Stimulated activated CD4-positive, alpha-beta T cell treated with anti-CD3 and anti-CD28 coated beads, TNF-alpha, amount 100 ng/mL, for 1 hour (primary cell): ENCODE results near the gene ESR1.

Source experiments
- DNase-seq, 3 donors: peaks; one replicate each; pipeline ENCODE4 v3.0.0-alpha.2; 2020; ENCODE audit warnings: low read depth in 3 of 3, low spot score in 1 of 3

Gene ESR1

DNA sequence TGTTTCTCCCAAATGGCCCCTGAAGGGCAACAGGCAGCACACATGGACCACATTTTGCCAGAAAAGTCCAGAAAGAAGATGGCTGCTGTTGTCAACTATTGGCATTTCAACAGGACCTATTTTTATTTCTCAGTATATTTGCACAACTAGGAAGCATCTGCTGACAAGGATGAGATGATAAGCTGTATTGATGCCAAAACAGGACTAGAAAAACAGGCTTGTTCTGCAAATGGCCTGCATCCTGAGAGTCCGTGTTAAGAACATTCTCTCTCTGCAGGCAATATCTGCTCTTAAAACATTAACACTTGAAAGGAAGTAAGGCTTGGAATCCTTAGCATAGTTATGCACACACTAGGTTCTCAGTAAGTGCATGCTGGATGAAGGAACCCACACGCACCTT, 283.7 kb downstream of the ESR1 start:
- DNase-seq, result no peak

DNA sequence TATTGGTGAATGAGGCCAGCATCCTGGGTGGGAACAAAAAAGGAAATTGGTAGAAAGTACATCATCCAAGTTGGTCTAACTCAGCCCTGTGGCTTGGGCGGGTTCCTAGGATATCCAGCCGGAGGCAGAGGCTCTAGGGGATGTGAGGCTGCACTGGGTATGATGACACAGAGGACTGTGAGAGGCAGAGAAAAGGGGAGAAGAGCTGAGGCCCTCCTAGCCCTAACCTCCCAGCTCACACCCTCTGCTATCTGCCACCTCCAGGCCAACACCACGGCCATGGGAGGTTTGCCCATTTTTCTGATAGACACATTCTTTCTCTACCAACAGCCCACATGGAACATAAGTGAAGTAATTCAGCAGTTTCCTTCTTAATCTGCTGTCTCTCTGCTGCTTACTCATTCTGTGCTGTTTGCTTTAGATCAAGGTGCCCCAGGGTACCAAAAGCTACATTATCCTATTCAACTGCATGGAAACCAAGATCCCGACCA, 284.4 kb downstream of the ESR1 start:
- no peak for DNase-seq

DNA sequence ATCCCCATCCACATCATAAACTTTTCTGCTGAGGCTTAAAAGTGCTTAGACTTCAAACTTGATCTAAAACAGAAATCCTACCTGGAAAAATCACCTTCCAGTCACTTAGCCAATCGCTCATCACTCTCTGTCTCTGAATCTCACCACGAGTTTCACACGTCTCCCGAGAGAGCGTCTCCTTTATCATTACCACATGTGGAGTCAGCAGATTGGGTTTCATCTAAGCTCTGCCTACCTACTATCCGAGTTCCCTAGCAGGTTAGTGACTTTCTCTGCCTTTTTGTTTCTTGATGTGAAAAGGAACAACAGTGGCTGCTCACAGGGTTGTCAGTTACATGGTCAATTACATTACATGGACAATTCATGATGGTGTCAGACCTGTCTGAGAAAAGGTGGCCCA, 286.2 kb downstream of the ESR1 start:
- no peak for DNase-seq

DNA sequence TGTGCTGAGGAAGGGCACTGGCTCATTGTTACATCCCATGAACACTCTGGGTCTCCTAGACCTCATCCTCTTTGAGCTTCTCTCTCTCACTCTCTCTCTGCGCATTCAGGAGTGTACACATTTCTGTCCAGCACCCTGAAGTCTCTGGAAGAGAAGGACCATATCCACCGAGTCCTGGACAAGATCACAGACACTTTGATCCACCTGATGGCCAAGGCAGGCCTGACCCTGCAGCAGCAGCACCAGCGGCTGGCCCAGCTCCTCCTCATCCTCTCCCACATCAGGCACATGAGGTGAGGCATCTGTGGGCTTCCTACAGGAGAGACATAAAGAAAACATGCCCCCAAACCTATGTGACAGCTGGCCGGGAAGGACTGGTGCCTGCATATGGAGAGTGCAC, 286.8 kb downstream of the ESR1 start:
- DNase-seq, result no peak

DNA sequence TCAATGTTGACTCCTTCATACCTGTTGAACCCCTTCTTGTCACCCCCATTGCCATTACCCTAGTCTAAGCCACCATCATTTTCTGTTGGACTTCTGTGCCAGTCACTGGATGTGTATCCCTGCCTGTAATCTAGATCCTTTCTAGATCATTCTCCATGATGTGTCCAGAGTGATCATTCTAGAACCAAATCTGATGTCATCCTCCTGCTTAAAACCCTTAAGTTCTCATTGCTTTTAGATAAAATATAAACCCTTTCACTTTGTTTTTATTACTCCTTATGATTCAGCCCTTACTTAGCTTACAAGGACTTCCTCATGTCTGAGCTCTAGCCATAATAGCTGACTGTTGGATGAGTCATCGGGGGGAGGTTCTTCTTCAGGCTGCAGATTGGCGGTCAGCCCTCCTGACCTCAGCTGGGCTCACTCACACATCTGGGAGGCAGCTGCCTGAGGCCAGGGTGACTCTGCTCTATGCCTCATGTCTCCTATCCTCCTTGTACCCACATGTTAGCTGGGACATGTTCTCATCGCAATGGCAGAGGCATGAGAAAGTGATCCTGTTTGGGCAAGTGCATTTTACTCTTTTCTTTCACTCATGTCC, 287.6 kb downstream of the ESR1 start:
- no peak for DNase-seq

DNA sequence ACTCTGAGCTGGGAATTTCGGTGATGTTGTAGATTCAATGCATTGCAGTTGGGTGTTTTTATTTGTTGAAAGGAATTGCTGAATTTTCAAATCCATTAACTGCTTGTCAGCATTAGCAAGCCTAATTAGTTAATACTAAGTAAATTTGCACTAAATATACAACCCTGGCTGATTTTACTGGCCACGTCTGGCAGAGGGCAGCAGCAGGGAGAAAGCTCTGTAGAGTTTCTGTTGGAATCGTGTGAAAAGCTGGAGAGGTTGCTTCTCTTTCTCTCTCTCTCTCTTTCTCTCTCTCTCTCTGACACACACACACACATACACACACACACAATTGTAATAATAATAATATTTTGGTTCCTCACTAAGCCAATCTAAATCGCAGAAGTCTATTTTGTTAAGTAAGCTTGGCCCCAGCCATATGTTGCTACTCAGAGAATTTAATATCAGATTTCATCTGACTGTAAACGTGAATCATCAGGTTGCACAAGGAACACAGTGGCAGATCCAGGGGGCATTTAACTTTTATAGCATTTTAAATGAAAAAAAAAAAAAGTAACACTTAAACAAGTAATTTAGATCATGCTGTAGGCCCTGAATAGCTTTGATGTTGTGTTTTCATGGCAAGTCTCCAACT, 289.5 kb downstream of the ESR1 start:
- DNase-seq, result no peak

DNA sequence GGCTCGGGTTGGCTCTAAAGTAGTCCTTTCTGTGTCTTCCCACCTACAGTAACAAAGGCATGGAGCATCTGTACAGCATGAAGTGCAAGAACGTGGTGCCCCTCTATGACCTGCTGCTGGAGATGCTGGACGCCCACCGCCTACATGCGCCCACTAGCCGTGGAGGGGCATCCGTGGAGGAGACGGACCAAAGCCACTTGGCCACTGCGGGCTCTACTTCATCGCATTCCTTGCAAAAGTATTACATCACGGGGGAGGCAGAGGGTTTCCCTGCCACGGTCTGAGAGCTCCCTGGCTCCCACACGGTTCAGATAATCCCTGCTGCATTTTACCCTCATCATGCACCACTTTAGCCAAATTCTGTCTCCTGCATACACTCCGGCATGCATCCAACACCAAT, 291.2 kb downstream of the ESR1 start:
- no peak for DNase-seq

DNA sequence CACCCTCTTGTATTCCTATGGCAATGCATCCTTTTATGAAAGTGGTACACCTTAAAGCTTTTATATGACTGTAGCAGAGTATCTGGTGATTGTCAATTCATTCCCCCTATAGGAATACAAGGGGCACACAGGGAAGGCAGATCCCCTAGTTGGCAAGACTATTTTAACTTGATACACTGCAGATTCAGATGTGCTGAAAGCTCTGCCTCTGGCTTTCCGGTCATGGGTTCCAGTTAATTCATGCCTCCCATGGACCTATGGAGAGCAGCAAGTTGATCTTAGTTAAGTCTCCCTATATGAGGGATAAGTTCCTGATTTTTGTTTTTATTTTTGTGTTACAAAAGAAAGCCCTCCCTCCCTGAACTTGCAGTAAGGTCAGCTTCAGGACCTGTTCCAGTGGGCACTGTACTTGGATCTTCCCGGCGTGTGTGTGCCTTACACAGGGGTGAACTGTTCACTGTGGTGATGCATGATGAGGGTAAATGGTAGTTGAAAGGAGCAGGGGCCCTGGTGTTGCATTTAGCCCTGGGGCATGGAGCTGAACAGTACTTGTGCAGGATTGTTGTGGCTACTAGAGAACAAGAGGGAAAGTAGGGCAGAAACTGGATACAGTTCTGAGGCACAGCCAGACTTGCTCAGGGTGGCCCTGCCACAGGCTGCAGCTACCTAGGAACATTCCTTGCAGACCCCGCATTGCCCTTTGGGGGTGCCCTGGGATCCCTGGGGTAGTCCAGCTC, 292.1 kb downstream of the ESR1 start:
- no peak for DNase-seq

DNA sequence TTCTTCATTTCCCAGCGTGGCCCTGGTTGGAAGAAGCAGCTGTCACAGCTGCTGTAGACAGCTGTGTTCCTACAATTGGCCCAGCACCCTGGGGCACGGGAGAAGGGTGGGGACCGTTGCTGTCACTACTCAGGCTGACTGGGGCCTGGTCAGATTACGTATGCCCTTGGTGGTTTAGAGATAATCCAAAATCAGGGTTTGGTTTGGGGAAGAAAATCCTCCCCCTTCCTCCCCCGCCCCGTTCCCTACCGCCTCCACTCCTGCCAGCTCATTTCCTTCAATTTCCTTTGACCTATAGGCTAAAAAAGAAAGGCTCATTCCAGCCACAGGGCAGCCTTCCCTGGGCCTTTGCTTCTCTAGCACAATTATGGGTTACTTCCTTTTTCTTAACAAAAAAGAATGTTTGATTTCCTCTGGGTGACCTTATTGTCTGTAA, 292.7 kb downstream of the ESR1 start:
- no peak for DNase-seq

DNA sequence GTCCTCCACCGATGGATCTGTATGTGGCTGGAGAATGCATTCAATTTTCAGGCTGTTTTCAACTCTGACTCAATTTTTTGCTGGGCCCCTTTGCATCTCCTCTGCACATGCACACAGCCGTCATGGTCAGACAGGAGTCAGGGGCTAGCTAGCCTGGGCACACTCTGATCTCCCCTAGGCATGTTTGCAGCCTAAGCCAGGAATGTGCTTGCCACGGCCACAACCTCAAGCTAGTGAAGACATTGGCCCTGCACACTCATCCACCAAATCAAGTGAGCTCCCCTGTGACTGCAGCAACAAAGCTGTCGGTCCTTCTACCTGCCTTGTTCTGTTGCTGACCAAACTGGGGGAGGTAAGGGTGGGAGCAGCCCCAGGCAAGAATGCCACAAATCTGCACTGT, 300.5 kb downstream of the ESR1 start:
- no peak for DNase-seq

DNA sequence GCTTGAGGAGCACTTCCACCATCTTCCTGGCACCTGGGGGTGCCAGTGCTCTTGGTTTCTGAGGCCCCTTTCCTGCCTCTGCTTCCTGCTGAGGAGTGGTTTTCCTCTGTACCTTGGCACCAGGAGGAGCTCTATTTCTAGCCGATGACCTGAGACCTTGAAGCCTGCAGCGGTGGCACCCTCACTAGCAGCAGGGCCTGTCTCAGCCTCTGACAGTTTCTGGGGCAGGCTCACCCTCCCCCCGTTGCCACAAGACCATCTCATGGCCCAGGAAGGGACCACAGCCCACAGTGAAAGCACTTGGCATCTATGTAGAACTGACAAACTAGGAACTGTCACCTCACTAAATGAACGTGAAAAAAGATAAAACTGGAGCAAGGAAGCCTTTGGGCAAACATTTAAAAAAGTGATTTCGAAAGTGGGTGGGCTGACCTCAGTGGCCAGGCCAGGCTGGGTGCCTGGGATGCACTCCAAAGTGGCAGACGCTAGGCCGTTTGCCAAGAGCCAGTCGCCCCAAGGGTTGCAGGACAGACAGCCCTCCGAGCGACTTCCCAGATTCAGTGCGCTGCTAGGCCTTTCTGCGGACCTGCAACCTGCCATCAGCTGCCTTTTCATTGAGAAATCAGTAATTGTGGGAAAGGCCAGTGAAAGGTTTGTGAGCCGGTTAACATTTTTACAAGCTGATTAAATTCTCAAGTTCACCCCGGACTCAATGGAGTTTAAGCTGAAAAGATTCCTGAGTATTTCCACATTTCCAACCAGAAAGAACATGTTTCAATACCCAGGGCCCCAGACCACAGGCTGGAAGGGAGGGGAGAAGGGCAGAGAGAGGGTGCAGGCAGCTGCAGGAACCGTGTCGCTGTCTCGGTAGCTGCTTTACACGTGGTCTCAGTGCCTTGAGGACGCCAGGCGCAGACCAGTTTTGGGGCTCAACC, 303.7 kb downstream of the ESR1 start:
- DNase-seq, result no peak

DNA sequence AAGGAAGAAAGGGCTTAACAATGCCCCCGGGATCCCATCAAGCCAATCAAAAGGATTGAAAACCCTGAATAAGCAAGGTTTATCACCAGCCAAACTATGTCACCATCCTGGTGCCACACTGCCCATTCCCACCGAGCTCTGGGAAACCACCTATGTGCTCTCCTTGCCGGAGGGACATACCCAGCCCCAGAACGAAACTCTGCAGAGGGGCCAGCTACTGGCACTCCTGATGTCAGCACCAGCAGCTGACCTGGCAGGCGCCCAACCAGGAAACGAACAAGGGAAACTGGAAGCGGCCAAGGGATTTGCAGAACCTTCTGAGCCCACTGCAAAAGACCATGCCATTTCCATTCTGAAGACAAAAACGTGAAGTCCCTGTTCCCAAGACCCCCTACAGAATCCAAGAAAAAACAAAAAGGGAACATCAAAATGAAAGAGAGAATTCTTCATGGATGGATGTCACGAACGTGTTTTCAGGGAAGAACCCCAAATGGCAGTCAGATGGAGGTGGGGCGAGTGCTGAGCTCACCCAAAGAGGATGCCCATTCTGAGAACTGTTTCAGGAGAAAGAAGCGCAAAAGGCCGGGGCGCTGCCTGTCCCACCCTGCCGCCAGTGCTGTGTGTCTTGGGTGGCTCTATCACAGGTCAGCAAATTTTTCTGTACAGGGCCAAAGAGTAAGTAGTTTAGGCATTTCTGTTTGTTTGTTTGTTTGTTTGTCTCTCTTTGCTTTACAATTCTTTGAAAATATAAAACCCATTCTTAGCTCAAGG, 305.2 kb downstream of the ESR1 start:
- no peak for DNase-seq

DNA sequence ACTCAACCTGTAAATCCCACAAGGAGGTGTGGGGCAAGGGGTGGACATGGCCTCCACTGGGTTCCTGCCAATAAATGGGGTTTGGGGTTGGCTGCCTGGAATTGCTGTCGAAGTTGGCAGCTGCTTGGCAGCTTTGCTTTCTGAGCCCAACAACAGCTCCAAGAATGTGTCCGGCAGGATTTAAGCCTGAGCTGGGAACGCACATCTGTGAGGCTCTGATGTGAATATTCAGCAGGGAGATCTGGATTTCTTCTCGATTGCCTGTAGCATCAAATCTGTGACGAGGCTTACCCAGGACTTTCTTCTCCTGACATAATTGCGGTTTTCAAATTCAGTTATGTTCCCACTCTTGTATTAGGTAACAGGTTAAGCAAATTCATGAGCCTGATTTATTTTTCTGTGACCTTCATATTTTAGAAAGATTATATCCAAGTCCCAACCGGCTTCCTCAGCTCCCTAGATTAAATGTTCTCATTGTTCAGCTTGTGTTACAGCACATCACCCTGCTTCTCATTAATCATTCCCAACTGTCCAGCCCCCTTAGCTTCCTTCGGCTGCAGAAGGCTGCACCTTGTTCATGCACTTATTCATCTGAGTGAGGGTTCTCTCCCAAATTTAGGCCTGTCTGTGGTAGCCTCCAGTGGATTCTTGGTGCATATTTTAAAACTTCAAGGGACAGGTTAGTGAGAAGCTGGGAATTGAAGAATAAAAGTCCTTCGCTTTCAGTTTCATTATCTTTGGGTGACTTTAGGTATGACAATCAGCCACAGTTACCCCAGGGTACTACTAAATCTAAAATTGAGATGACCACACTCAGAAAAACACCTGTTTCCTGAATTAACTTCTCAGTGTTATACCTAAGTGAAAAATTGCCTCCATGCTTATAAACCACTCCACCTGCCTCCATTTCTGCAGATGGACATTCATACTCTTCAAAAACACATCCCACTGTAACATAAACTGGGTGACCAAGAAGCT, 310.0 kb downstream of the ESR1 start:
- DNase-seq, result no peak

DNA sequence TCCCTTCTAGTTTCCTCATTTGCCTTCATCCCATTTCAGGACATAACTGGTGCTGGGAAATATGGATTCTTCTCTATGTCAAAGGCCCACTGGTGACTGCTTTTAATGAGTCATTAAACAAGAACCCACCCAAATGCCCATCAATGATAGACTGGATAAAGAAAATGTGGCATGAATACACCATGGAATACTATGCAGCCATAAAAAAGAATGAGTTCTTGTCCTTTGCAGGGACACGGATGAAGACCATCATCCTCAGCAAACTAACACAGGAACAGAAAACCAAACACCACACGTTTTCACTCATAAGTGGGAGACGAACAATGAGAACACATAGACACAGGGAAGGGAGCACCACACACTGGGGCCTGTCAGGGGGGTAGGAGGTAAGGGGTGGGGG, 310.7 kb downstream of the ESR1 start:
- no peak for DNase-seq

DNA sequence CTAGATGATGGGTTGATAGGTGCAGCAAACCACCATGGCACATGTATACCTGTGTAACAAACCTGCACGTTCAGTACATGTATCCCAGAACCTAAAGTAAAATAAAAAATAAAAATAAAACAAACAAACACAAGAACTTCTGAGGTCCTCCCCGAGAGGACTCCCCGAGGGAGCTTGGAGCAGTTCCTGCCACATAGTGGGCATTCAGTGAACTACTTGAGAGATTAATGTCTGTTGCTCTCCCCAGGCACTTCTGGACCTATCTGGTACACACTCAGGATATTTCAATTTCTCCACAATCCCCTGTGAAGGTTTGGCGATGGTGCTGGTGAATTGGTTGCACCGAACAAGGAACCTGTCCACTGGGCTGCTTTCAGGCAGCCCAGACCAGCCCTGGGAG, 311.2 kb downstream of the ESR1 start:
- DNase-seq, result no peak

DNA sequence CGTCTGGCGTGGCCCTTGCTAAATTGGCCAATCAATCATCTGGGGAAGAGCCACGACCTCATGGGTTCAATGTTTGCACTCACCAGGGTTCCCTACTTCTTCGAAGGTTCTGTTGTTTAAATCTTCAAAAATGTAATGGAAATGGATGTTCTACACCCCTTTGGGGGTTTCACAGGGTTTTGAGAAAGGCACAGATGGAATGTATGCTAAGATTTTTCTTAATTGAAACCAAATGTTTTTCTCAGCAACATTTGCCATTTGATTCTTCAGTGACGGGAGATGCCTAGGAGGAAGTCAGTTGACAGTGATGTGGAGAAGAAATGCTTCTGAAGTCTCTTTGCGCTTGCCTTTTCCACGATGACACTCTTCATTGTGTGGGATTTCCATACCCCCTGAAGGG, 312.3 kb downstream of the ESR1 start:
- DNase-seq, result no peak

DNA sequence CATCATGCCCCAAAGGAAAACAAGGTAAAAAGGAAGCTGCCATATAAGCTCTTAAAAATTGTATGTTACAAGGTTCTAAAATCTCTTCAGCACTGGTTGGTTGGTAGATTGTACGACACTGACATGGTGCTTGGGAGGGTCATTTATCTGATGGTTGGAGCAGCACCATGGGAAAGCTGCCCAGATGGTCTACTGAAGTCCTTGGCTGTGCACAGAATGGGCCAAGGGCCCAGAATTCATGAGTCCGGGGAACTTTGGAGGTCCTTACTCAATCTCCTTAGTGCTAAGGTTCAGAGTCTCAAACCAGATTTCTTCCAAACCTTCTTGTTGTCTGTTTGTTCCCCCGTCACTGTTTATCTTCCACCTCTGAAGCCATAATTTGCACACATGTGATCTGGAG, 314.4 kb downstream of the ESR1 start:
- DNase-seq, result no peak

DNA sequence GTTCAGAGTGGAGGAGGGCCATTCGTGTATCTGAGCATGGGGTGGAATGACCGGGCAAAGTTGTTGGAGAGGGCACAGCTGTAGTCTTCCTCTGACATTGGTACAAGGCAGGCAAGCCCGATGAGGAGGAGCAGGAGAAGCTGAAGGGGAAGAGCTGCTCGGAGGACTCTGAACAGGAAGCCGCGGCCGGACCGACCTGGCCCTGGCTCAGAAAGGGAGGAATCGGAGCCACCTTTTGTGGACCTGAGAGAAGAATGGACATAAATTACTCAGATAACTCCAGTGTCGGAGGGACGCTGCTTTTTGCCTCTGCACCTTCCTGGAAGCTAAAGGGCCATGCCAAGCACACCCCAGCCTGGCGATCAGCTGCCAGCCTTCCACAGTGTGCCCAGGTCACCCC, 315.0 kb downstream of the ESR1 start:
- no peak for DNase-seq

DNA sequence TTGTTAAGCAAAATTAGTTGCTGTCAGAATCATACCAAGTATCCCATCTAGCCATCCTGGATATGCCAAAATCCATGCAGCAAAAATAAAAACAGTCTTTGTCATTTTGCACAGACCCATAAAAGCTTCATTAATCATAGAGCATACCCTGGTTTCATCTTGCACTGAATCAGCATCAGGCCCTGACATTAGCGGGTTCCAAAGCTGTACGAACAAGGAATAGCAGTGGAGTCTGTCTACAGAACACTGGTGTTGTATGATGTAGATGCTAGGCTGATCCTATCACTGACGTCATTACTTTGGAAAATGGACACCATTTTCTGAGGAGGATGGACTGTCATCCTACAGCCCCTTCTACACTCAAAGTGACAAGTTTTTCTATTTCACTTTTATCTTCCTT, 315.6 kb downstream of the ESR1 start:
- DNase-seq, result no peak
